GM12864 (cell line): ENCODE results near the gene MRPL58.
"Not testable (repeated sequence)": the region's sequence is repeated elsewhere in the genome, so short reads cannot be mapped to it uniquely, and the experiment has no call there.

Experiments used
- DNase-seq: peaks from one replicate; pipeline ENCODE4 v3.0.0-alpha.2; 2011; ENCODE audit warnings: low read depth
- H3K4me3 ChIP-seq: 2 replicates; pipeline ENCODE4 v1.5.1; 2011; ENCODE audit warnings: mild to moderate bottlenecking, low read depth, low read length, control low read depth
- TF ChIP-seq, protein P1 (sequence below): IDR thresholded peaks from 2 replicates; pipeline ENCODE4 v1.5.1; 2011; ENCODE audit warnings: low read depth, mild to moderate bottlenecking, moderate library complexity, low read length, control low read depth, inconsistent platforms; ENCODE audit errors: missing control alignments

MRPL58 gene

DNA sequence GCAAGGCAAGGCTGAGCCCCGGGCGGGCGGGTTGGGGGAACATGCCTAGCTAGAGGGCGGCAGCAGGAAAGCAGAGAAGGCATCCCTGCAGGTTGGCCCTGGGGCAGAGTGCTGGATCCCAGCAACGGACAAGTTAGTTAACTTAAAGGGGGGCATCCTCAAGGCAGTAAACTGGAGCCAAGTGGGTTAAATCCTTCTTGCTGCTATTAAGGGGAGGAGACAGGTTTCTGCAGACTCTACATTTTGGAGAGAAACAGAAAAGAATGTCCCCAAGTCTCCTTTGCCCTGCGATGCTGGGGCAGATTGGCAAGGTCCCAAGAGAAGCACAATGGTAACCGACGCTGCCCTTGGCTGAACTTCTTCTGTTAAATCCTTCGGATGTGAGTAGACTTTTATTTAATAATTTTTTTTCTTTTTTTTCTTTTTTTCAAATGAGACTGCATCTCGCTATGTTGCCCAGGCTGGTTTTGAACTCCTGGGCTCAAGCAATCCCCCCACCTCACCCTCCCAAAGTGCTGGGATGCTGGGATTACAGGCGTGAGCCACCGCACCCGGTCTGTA is 20.3 kb downstream of the MRPL58 start:
- peak overlapping the region; percentile 22 for H3K4me3 ChIP-seq
- TF ChIP-seq, protein P1, sequence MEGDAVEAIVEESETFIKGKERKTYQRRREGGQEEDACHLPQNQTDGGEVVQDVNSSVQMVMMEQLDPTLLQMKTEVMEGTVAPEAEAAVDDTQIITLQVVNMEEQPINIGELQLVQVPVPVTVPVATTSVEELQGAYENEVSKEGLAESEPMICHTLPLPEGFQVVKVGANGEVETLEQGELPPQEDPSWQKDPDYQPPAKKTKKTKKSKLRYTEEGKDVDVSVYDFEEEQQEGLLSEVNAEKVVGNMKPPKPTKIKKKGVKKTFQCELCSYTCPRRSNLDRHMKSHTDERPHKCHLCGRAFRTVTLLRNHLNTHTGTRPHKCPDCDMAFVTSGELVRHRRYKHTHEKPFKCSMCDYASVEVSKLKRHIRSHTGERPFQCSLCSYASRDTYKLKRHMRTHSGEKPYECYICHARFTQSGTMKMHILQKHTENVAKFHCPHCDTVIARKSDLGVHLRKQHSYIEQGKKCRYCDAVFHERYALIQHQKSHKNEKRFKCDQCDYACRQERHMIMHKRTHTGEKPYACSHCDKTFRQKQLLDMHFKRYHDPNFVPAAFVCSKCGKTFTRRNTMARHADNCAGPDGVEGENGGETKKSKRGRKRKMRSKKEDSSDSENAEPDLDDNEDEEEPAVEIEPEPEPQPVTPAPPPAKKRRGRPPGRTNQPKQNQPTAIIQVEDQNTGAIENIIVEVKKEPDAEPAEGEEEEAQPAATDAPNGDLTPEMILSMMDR, result no peak
- no peak for DNase-seq

- DNase-seq, result peak; percentile 55
- peak overlapping the region; percentile 90 for H3K4me3 ChIP-seq
- TF ChIP-seq, protein P1, result no peak
Observed at GRCh38 chr17:75033346-75034235, 21.1 kb downstream of the MRPL58 start.

- TF ChIP-seq, protein P1, result peak; percentile 11
- DNase-seq, result peak; percentile 77
- peak overlapping the region; percentile 90 for H3K4me3 ChIP-seq
Observed at GRCh38 chr17:75034236-75034908, 21.9 kb downstream of the MRPL58 start.

DNA sequence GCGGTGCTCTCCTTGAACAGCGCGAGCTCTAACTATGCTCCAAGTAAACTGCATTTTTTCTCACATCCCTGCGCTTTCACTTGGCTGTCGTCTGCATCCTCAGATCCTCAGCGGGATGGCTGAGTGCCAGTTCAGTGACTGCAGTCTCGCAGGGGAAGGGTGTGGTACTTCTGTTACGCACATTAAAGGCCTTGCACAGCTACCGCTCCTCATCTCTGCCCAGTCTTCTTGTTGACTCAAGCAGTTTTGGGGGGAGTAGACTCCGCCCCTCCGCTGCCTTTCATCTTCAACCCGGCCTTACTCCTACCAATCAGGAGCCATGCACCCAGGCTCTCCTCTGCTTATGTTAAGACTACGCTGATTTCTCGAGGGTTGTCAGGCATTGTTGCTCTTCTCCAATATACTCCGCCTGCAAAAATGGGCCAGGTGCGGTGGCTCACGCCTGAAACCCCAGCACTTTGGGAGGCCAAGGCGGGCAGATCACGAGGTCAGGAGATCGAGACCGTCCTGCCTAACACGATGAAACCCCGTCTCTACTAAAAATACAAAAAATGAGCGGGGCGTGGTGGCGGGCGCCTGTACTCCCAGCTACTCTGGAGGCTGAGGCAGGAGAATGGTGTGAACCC is 24.3 kb downstream of the MRPL58 start:
- TF ChIP-seq, protein P1, result no peak
- no peak overlapping the region for H3K4me3 ChIP-seq
- DNase-seq, result no peak

DNA sequence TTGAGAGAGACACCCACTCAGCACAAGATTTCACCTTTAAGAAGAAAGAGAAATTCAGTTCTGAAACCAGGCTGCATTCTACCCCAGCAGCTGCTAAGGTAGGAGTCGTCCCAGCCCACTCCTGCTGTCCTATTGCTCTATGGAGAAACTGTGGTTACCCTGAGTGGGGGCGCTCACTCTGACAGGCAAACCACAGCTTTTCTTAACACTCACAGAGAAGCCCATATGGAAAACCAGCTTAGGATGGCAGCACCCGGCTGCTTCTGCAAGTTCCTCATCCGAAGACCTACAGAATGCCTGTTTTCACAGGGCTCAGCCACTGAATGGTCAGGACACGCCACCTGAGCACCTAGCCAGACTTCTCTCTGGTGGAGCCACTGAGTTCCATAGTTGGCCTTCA is 26.8 kb downstream of the MRPL58 start:
- TF ChIP-seq, protein P1, result no peak
- H3K4me3 ChIP-seq, result no peak overlapping the region
- no peak for DNase-seq

DNA sequence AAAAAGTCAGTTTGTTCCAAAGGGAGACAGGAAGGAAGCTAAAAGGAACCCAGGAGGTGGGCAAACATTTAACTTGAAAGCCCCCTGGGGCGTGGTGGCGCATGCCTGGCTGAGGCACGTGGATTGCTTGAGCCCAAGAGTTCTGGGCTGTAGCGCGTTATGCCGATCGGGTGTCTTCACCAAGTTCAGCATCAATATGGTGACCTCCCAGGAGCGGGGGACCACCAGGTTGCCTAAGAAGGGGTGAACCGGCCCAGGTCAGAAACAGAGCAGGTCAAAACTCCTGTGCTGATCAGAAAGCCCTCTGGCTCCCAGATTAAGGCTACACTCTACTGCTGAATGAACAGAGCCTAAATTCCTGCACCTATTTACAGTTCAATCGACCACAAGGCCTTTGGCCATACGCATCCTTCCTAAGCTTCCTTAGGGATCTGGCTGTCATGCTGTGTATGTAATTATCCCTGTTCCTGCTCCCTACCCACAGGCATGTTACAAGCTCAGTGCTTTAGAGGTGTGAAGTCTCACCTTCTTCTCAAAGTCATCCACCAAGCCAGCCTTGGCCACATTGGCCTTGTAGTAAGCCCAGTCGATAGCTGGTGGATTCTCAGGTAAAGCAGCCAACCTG is 29.3 kb downstream of the MRPL58 start:
- no peak for DNase-seq
- H3K4me3 ChIP-seq, result no peak overlapping the region
- TF ChIP-seq, protein P1, result no peak

DNA sequence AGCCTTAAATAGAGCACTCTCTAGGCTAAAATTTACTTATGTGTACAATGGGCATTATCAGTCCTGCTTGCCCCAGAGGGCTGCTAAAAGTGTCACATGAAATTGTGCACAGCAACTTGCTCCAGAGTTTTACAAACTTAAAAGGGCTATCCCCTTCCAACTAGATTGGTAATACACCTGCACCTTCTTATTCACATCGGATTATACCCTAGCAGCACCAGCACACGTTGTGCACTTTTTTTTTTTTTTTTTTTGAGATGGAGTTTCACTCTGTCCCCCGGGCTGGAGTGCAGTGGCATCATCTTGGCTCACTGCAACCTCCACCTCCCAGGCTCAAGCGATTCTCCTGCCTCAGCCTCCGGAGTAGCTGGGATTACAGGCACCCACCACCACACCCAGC is 31.3 kb downstream of the MRPL58 start:
- not testable (repeated sequence) for DNase-seq, H3K4me3 ChIP-seq
